Stimulated activated CD4-positive, alpha-beta T cell treated with anti-CD3 and anti-CD28 coated beads, Interleukin-1b, Interleukin-23, amount 100 ng/mL, for 1 hour (primary cell): ENCODE data around the gene EIF4A2.
A peak's percentile ranks its signal among the peaks of the same experiment; 100 is the strongest.
"Not testable (repeated sequence)": the region's sequence is repeated elsewhere in the genome, so short reads cannot be mapped to it uniquely, and the experiment has no call there.

ENCODE experiments used
- DNase-seq, 2 donors: peaks; one replicate each; pipeline ENCODE4 v3.0.0-alpha.2; 2020; ENCODE audit warnings: low read depth in 2 of 2

Gene EIF4A2

DNA sequence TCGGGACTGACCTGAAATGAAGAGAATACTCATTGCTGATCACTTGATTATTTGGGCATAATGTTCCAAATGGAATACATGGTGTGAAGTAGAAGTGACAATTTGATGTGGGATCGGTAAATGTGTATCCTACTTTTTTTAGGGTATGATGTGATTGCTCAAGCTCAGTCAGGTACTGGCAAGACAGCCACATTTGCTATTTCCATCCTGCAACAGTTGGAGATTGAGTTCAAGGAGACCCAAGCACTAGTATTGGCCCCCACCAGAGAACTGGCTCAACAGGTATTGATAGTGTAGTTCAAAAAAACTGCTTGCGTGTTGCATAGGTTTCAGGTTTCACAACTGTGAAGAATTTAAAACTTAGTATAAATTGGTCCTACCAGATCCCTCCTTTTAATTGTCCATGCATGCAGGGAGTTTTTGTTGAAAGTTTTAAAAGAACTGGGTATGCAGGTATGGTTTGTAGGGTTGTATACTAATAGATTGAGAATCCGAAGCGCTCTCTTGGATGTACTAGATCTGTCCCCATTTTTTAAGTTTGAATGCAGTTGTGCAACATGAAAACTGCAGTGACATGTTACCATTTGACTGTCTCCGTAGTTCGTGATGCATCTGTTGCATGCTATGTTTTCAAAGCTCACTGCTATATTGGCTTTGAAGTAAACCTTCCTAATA is 1.6 kb downstream of the EIF4A2 start:
- DNase-seq = no peak

DNA sequence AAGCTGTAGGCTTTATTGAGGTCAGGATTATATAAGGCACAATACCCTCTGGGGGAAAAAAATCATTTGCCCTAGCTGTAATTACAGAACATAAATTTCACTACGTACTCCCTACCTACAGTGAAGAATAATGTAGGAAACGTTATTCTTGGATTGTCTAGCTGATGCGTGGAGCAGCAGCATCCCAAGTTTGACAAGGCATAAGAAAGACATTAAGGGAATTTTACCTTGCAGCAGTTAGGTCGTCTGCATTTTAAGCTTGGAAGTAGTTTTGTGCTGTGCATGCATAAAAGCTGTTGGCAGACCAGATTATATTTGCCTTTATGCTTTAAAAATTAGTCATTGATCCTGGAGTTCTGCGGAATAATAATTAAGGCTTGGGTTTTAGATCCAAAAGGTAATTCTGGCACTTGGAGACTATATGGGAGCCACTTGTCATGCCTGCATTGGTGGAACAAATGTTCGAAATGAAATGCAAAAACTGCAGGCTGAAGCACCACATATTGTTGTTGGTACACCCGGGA is 2.2 kb downstream of the EIF4A2 start:
- no peak for DNase-seq

GRCh38 chr3:186786922-186787321 is 3.5 kb downstream of the EIF4A2 start:
- DNase-seq = no peak

GRCh38 chr3:186787642-186788481 is 4.5 kb downstream of the EIF4A2 start:
- DNase-seq = no peak

DNA sequence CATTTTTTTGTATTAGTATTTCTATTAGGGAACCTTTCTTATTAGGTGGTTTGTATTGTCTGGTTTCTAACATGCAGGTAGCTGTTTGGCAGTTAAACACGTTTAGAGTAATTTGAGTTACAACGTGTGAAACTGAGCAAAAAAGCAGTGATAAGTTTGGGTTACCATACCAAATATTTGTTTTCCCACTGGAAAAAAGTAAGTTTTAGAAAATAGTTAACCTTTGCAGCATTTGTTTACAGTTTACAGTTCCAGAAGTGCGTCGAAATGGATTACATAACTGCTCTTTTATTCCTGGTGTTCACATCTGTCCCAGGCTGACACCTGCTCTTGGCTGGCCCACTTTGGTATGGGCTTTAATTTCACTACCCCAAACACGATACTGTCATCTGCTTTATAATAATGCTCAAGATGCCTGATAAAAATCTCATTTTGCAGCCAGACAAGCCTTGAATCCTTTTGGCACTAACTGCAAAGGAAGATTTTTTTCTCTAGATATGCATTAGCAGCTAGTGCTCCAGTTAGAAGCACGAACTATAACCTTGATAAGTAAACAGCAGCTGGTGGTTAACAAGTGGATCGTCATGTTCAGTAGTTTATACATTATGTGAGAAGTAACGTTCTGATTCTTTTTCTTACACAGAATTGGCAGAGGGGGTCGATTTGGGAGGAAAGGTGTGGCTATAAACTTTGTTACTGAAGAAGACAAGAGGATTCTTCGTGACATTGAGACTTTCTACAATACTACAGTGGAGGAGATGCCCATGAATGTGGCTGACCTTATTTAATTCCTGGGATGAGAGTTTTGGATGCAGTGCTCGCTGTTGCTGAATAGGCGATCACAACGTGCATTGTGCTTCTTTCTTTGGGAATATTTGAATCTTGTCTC is 5.3 kb downstream of the EIF4A2 start:
- DNase-seq = no peak

DNA sequence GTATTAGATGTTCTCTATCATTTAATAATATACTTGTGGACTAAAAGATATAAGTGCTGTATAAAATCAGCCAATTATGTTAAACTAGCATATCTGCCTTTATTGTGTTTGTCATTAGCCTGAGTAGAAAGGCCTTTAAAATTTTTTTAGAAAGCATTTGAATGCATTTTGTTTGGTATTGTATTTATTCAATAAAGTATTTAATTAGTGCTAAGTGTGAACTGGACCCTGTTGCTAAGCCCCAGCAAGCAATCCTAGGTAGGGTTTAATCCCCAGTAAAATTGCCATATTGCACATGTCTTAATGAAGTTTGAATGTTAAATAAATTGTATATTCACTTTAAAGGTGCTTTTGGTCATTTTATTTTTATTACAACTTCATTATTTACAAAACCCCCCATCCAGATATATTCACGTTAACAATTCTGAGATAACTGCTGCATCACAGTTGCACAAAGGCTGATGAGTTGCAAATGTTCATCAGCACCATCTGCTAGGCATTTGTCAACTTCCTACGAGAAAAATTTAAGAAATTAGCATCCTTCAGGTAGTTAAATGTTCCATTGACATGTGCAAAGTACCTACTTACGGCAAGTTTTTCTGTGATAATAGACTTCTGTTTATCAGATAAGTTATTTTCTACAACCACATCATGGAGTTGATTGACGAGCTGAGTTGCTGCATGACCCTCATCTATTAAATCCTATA is 6.3 kb downstream of the EIF4A2 start:
- no peak for DNase-seq

DNA sequence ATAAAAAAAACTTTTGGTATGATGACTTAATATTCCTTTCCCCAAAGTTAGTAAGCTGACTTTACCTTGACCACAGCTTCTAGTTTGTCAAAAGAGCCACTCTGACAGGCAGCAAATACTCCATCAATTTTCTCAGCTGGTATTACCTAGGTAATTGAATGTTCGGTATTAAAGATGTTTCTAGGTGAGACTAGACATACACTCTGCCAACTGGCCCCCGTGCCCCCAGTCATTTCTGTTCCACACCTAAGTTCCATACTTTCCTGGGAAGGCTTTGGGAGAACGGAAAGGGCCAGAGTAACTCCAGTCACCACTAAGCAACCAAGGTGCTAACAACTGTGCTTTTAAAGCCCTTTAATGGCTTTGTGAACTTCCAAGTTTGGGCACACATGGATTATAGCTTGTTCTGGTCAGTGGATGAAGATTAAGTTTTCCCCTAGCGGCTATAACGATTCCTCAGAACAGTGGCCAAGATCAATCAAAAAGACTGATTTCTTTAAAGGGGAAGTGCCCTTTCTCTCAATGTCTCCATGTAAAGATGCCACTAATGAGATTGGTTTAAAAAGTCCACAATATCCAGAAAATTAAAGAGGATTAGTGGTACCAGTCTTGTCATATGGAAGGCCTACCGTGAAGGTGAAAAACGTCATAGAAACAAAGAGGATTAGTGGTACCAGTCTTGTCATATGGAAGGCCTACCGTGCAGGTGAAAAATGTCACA is 7.0 kb downstream of the EIF4A2 start:
- no peak for DNase-seq

DNA sequence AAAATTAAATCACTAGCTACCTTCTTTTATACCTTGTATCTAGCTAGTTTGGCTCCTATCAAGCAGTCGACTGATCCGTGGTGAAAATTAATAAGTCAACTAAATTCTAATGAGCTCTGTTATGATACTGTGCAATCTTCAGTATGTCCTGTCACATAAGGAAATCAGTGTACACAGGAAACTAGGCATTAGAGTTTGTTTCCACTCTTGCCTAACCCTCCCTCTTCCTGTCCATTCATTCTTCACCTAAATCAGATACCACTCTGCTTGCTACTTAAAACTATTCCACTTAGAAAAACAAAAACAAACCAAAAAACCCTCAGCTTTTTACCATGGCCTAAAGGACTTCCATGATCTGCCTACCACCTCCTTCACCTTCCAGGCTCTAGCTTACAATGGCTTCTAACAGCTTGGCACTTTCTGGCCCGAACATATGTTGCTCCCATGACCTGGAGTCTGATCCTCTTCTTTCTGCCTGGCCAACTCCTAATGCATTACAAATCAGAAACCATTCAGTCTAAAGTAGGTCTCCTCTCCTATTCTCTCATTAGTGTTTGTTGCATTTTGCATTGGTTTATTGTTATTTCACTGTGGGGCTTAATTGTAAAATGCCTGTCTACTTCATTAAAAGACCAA is 15.0 kb downstream of the EIF4A2 start:
- DNase-seq = no peak

GRCh38 chr3:186800285-186800684 is 16.9 kb downstream of the EIF4A2 start:
- DNase-seq = no peak

DNA sequence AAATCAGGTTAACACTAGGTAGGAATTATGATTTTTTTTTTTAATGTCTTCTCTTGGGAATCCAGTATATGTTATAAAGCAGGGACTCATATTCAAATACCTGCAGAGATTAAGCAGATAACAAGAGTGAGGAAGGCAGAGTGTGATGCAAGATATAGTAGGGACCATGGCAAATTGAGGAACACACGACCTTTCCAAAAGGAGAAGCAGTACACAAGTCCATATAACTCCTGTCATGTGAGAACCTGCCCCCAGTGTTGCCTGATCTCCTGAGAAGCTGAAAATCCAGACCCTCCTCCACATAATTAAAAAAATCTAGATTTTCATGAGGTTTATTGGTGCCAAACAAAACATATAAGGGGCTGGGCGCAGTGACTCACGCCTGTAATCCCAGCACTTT is 19.3 kb downstream of the EIF4A2 start:
- no peak for DNase-seq

- DNase-seq = not testable (repeated sequence)
Measured at GRCh38 chr3:186803447-186803846, 20.1 kb downstream of the EIF4A2 start.

DNA sequence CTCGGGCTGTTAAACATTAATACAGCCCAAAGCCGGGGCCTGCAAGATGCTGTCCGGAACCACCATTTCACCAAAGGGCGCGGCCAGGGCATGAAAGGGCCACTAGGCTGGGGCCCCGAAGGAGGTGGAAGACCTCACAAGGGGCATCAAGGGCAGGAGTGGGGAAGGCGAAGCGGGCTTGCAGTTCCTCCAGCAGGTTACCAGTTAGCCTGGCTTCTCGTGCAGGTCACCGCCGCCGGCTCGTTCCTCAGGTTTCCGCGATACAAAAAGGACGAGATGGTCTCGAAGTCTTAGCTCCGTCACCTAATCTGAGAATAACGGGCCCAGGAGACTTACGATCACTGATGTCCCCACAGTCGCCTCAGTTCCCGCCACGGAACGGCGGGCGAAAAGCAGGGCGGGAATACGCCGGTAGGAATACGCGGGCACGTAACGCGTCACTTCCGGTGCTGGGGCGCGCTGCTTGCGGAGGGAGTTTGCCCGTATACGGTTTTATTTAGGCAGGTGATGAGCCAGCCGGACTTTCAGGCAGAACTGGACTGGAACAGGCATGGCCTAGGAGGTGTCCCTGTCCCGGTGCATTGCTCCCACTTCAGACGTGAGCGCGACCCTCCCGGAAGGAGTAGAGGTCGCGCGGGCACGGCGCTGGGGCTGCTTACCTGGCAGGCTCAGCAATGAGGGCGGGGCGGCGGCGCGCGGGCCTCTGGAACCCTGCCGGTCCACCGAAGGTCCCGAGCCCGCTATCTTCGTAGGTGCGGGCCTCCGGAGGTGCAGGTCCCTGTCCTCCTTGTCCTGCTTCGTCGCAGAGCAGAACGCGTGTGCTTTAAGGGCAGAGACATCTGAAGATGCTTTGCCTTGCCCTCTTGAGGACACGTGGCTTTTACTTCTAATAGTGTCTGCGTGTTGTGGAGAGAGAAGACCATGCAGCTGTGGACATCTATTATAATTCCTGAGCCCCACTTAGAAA is 23.0 kb downstream of the EIF4A2 start, which contains the start of gene RFC4:
RFC4 (minus strand) TSS at position 394 of the 967 bp plus-strand sequence. CDS start 1,769 bp downstream, outside the sequence.
- peak; percentile 41 to 77 for DNase-seq

DNA sequence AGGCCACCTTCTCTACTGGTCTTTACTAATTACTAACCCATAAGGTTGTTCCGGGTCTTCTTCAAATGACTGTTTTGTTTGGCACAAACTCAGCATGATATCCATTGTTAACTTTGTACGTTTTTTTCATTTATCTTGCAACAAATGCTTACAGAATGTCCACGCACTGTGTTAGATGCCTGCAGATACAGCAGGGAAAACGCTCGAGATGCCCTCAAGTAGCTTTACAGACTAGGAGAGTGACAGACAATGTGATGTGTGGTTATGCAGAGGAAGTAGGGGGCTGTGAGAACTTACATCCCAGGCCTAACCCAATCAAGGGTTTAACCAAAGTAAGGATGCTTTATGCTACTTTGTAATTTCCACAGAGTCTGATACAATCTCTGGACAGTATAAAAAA is 23.9 kb downstream of the EIF4A2 start:
- no peak for DNase-seq

DNA sequence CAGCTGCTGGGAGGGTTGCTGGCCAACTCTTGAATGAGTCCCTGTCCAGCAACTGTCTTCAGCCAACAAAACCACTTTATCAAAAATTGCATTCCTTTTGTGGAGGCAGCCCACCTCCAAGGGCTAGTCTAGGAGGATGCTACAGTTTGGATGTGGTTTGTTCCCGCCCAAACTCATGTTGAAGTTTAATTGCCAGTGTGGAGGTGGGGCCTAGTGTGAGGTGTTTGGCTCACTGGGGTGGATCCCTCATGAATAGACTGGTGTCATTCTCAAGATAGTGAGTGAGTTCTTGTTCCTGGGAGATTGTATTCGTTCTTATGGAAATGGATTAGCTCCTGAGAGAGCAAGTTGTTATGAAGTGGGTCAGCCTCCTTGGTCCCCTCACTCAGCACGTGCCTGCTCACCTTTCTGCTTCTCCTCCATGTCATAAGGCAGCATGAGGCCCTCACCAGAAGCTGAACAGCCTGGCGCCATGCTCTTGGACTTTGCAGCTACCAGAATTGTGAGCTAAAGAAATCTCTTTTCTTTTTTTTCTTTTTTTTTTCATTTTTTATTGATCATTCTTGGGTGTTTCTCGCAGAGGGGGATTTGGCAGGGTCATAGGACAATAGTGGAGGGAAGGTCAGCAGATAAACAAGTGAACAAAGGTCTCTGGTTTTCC is 27.1 kb downstream of the EIF4A2 start:
- DNase-seq = no peak

GRCh38 chr3:186811313-186811712 is 27.9 kb downstream of the EIF4A2 start:
- DNase-seq = not testable (repeated sequence)

GRCh38 chr3:186814100-186814499 is 30.7 kb downstream of the EIF4A2 start:
- DNase-seq = no peak

DNA sequence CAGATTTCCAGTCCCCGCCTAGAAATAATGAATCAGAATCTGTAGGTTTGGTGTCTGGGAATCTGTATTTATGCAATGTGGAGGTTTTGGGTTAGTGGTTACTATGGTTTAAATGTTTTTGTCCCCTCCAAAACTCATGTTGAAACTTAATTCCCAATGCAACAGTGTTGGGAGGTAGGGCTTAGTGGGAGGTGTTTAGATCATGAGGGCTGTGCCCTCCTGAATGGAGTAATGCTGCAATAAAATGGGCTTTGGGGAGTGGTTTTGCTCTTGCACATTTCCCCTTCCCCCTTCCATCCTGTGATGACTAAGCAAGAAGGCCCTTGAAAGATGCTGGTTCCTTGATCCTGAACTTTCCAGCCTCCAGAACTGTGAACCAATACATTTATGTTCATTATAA is 32.1 kb downstream of the EIF4A2 start:
- no peak for DNase-seq

GRCh38 chr3:186818516-186818915 is 35.1 kb downstream of the EIF4A2 start:
- no peak for DNase-seq
